Astrocyte of the hippocampus (primary cell): ENCODE data around the gene ARHGEF4.
A peak's percentile ranks its signal among the peaks of the same experiment; 100 is the strongest.
"Not testable (repeated sequence)": the region's sequence is repeated elsewhere in the genome, so short reads cannot be mapped to it uniquely, and the experiment has no call there.

ENCODE experiments used
- DNase-seq: peaks from one replicate; pipeline ENCODE4 v3.0.0; 2011; ENCODE audit warnings: low read depth, low spot score

ARHGEF4 gene

DNA sequence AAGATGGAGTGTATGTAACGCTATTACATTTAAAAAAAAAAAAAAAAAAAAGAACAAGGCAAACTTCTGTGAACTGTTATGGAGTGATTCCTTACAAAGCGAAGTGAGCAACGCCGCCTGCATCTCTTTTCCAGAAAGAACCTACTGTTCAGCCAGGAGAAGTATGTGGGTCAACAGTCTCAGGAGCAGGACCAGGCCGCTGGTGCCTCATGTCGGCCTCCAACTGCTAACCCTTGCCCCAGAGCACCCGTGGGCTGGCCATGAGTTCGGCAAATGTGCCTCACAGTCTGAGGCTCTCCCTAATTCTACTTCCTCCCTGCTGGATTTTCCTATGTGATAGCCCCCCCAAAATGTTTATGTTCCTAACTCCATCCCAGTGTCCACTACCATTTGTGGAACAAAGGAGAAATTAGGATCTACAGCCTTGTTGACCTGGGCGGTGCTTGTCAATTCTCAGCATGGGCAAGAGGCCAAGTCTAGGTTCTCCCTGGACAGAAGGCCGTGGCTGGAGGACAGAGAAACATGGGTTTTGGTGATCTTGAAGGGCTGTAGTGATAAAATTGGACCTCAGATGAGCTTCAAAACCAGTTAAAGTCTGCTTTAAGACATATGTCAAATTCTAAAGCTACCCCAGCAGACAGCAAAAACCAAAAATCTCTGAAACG lies 240.6 kb downstream of the ARHGEF4 start:
- no peak for DNase-seq

- no peak for DNase-seq
Observed at GRCh38 chr2:131077966-131078365, 241.3 kb downstream of the ARHGEF4 start.

DNA sequence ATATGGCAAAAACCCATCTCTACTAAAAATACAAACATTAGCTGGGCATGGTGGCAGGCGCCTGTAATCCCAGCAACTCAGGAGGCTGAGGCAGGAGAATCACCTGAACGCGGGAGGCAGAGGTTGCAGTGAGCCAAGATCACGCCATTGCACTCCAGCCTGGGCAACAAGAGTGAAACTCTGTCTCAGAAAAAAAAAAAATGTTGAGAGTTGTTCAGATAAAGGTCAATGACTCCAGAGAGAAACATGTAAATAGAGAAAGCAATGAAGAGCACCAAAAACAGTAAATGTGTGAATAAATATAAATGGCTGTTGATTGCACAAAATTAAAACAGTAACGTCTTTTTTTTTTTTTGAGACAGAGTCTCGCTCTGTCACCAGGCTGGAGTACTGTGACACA lies 243.2 kb downstream of the ARHGEF4 start:
- DNase-seq: not testable (repeated sequence)

- no peak for DNase-seq
Observed at GRCh38 chr2:131081190-131081589, 244.5 kb downstream of the ARHGEF4 start.

GRCh38 chr2:131085646-131086045 lies 248.9 kb downstream of the ARHGEF4 start:
- DNase-seq: no peak

DNA sequence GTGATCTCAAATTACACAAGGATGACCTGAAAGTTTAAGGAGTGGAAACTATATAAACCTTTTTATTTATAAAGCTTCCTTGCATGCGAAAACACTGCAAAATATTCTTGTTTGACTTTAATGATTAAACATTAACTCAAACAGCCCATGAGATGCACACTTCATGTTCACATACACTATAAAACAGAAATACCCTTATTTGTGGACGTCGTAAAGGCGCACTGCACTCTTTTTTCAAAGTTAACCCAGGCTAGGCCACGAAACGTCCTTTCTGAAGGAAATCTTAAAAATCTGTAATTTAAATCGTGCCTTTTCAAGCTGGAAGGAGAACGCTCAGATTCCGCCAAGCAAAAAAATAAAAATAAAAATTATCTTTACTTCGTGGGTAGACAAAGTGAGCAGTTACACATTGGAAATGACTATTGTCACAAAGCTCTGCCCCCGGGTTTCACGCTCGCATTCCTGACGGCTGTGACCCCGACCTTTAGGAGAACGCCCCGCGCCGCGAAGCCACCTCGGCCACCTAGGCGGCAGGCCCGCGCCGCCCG lies 255.8 kb downstream of the ARHGEF4 start:
- DNase-seq: no peak

- DNase-seq: peak; percentile 97
Observed at GRCh38 chr2:131093006-131093695, 256.4 kb downstream of the ARHGEF4 start, which contains the start of gene FAM168B. Gene FAM168B, minus strand, starts transcription at chr2:131093460. Its CDS starts 10,814 bp downstream, at chr2:131082646.

DNA sequence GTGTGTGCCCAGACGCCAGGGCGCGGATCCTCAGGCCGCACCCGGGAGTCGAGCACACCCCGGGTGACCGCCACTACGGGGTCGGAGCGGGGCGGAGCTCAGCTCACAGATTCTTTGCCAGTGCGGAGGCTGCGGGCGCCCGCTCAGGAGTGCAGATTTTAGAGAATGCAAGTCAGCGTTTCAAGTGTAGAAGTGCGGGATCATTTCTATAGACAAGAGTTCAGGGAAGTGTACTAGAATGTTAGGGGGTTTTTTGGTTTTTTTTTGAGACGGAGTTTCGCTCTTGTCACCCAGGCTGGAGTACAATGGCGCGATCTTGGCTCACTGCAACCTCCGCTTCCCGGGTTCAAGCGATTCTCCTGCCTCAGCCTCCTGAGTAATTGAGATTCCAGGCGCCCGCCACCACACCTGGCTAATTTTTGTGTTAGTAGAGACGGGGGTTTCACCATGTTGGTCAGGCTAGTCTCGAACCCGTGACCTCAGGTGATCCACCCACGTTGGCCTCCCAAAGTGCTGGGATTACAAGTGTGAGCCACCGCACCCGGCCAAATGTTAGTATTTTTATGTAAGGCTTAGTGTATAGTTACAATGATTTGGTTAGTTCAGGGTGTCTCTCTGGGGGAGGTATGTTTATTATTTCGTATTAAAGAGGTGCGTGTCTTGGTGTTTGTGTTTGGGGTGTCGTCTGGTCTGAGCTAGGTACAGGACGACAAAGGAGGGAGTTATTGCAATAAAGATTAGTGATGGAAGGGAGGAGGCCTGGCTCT lies 257.2 kb downstream of the ARHGEF4 start:
- DNase-seq: no peak

- peak; percentile 15 for DNase-seq
Observed at GRCh38 chr2:131094463-131095281, 258.0 kb downstream of the ARHGEF4 start.
